Diencephalon (tissue), 1 donor: ENCODE measurements around the gene MCM5. TPM values are rescaled to one million over a fixed set of nuclear protein-coding genes. Genes with fewer than 3 reads are reported as not detected.

Source experiments
- total RNA-seq: library from RNA; depleted of rRNA; stranded (reverse); fragments of >200 nt; gene quantifications from one replicate; pipeline ENCODE4 v1.2.3, GENCODE V29; 2014

MCM5 gene
- 14.3 TPM for total RNA-seq

DNA sequence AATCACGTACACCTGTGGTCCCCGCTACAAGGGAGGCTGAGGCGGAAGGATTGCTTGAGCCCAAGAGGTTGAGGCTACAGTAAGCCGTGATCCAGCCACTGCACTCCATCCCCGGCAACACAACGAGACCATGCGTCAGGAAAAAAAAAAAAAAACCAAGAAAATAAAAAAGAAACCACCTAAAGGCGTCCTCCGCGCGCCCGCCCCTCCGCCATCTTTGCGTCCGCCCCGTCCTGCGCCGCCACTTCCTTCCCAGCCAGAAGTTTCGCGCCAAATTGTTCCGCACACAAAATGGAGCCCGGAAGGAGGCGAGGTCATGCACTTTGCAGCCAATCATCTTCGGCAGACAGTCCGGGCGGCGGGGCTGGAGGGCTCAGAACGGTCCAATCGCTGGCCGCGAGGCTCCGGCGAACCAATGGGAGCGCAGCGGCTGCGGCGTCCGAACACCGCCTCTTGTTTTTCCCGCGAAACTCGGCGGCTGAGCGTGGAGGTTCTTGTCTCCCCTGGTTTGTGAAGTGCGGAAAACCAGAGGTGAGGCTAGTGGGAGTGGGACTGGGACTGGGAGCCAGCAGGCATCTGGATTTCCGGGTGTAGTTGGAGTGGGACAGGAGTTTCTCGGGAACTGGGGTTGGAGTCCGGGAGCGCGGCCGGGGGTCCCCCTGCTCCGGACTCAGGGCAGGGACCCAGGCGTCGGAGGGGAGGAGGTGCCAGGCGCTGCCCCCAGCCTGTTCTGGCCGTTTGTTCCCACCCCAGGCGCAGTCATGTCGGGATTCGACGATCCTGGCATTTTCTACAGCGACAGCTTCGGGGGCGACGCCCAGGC, at the start of gene MCM5:
Gene MCM5 (plus strand): TSS at position 463 of the 823 bp plus-strand sequence. CDS start 299 bp downstream, at position 762.

DNA sequence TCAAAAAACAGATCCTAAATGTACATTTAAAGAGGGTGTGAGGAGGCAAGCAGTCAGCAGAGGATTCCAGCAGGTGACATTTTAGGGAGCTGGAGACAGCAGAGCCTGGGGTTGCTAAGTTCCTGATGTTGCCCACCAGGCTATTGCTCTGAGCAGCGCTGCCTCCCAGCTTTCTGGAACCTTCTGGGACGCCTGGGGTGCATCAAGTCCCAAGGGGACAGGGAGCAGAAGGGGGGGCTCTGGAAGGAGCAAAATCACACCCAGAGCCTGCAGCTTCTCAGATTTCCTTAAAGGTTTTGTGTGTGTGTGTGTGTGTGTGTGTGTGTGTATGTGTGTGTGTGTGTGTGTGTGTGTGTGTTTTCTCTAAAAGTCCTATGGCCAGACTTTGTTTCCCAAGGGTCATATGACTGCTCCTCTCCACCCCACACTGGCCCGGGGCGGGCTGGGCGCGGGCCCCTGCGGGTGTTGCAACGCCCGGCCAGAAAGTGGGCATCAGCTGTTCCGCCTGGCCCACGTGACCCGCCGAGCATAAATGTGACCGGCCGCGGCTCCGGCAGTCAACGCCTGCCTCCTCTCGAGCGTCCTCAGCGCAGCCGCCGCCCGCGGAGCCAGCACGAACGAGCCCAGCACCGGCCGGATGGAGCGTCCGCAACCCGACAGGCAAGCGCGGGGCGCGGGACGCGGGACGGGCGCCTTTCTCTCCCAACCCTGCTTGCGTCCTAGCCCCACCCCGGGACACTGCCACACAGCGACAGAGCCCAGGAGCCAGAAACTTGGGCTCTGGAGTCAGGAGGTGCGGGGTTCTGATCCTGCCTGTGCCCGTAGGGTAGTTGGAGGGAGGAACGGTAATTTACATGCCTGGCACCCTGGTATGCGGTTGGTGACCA, 19.2 kb upstream of the MCM5 start, which contains the start of gene HMOX1:
Gene HMOX1 (plus strand): TSS at position 560 of the 887 bp plus-strand sequence. CDS start 78 bp downstream, at position 638.

Other genes with a start within 250 kb of the MCM5 start
- 28.4 TPM for gene HMGXB4, start 142.6 kb upstream of the MCM5 start, total RNA-seq
- 12.2 TPM for gene TOM1, start 100.2 kb upstream of the MCM5 start, total RNA-seq
- 5.1 TPM for gene HMOX1, start 19.0 kb upstream of the MCM5 start, total RNA-seq
- 6.0 TPM for gene RASD2, start 140.7 kb downstream of the MCM5 start, total RNA-seq
- gene MB, start 217.2 kb downstream of the MCM5 start, total RNA-seq: 2.5 TPM
- 3.5 TPM for gene APOL6, start 248.3 kb downstream of the MCM5 start, total RNA-seq